Measurements from ENCODE around the gene SMAP2.
A peak's percentile ranks its signal among the peaks of the same experiment; 100 is the strongest.

The SMAP2 gene

GRCh38 chr1:40383095-40383487 lies 9.6 kb downstream of the SMAP2 start:
- Histone ChIP-seq H3K4ac (ENCODE audit: low read depth in 1 of 2, low read length in 2 of 2) (no peak overlapping the region), H2BK5ac (ENCODE audit: low read depth, low read length, poor library complexity, severe bottlenecking) (no peak overlapping the region), H3K27ac (ENCODE audit: low read length, poor library complexity, severe bottlenecking) (no peak overlapping the region), H3K9ac (ENCODE audit: low read length) (peak overlapping the region; percentile 52), H3K4me1 (ENCODE audit: control insufficient read depth, insufficient read depth, low read depth, low read length) (peaks cover 5% of the 10 kb centered on the region), H3K4me2 (ENCODE audit: low read length, poor library complexity, severe bottlenecking) (no peak overlapping the region), H3K79me1 (replicated peaks; ENCODE audit: low read length, poor library complexity, severe bottlenecking) (peaks cover 21% of the 10 kb centered on the region), H2BK15ac (ENCODE audit: low read depth, poor library complexity, severe bottlenecking) (no peak overlapping the region), H2BK120ac (ENCODE audit: low read depth, low read length) (no peak overlapping the region), H3K4me3 (ENCODE audit: insufficient read depth in 1 of 2, low read depth in 1 of 2, low read length in 2 of 2) (no peak overlapping the region), H2BK12ac (ENCODE audit: low read length in 2 of 2) (no peak overlapping the region), H3K36me3 (ENCODE audit: control insufficient read depth in 1 of 2, insufficient read depth in 2 of 2, low read depth in 1 of 2, low read length in 2 of 2) (no peaks in the 10 kb centered on the region), H2AK5ac (ENCODE audit: low read length, severe bottlenecking) (no peak overlapping the region), H3K18ac (ENCODE audit: low read depth in 1 of 2, low read length in 2 of 2) (peak overlapping the region in 1 of 2 experiments; percentile 3), H3K23ac (ENCODE audit: low read length in 2 of 2) (no peak overlapping the region), H3K9me3 (ENCODE audit: control insufficient read depth, low read length) (no peaks in the 10 kb centered on the region), H3K14ac (ENCODE audit: low read length in 2 of 2) (no peak overlapping the region), H3K27me3 (ENCODE audit: control insufficient read depth in 1 of 2, insufficient read depth in 1 of 2, low read length in 2 of 2) (no peaks in the 10 kb centered on the region), H2AFZ (ENCODE audit: low read depth, low read length) (no peak overlapping the region), H4K8ac (ENCODE audit: low read length) (peak overlapping the region; percentile 59), H4K91ac (ENCODE audit: low read length) (peak overlapping the region; percentile 52)
- no peak for DNase-seq
- WGBS: 58% methylated on average over 3 of the region's 7 CpGs

DNA sequence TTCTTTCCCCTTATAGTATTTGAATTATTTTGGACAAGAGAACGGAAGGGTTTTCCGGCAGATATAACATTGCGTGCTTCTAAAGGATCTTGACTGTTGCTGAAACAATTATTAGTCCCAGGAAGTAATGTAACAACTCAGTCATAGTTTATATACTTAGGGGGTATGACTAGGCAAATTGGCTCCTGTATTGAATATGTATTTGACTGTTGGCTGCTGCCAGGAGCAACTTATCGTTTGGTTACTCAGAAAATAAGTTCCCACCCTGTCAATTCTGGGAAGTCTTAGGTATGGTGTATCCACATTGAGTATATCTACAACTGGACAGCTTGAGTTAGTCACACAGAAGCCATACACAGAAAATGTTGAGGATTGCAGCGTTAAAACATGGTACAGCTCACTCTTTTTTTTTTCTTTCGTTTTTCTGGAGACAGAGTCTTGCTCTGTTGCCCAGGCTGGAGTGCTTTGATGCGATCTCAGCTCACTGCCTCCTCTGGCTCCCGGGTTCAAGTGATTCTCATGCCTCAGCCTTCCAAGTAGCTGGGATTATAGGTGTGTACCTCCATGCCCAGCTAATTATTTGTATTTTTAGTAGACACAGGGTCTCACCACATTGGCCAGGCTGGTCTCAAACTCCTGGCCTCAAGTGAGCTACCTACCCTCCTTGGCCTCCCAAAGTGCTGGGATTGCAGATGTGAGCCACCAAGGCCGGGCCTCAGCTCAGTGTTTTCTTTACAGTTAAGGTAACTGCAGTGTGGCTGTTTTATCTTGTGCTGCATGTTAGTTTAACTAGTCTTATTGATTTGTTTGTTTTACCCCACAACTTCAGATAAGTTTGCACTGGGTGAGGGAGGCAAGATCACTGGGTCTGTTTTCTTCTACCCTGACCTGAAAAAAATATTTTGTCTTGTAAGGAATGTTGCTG lies 10.2 kb downstream of the SMAP2 start:
- Histone ChIP-seq H2BK120ac (ENCODE audit: low read depth, low read length) (no peak overlapping the region), H3K9me3 (ENCODE audit: control insufficient read depth, low read length) (no peaks in the 10 kb centered on the region), H3K9ac (ENCODE audit: low read length) (peak overlapping the region; percentile 52), H3K4me1 (ENCODE audit: control insufficient read depth, insufficient read depth, low read depth, low read length) (peaks cover 5% of the 10 kb centered on the region), H2BK15ac (ENCODE audit: low read depth, poor library complexity, severe bottlenecking) (no peak overlapping the region), H2BK12ac (ENCODE audit: low read length in 2 of 2) (peak overlapping the region in 1 of 2 experiments; percentile 55), H3K23ac (ENCODE audit: low read length in 2 of 2) (no peak overlapping the region), H2AK5ac (ENCODE audit: low read length, severe bottlenecking) (no peak overlapping the region), H4K8ac (ENCODE audit: low read length) (peak overlapping the region; percentile 42), H3K18ac (ENCODE audit: low read depth in 1 of 2, low read length in 2 of 2) (peak overlapping the region in 1 of 2 experiments; percentile 41), H2BK5ac (ENCODE audit: low read depth, low read length, poor library complexity, severe bottlenecking) (no peak overlapping the region), H3K14ac (ENCODE audit: low read length in 2 of 2) (no peak overlapping the region), H3K27me3 (ENCODE audit: control insufficient read depth in 1 of 2, insufficient read depth in 1 of 2, low read length in 2 of 2) (no peaks in the 10 kb centered on the region), H4K91ac (ENCODE audit: low read length) (no peak overlapping the region), H3K4ac (ENCODE audit: low read depth in 1 of 2, low read length in 2 of 2) (peak overlapping the region in 1 of 2 experiments; percentile 10), H3K79me1 (replicated peaks; ENCODE audit: low read length, poor library complexity, severe bottlenecking) (peaks cover 19% of the 10 kb centered on the region), H3K27ac (ENCODE audit: low read length, poor library complexity, severe bottlenecking) (no peak overlapping the region), H3K36me3 (ENCODE audit: control insufficient read depth in 1 of 2, insufficient read depth in 2 of 2, low read depth in 1 of 2, low read length in 2 of 2) (no peaks in the 10 kb centered on the region), H2AFZ (ENCODE audit: low read depth, low read length) (no peak overlapping the region), H3K4me3 (ENCODE audit: insufficient read depth in 1 of 2, low read depth in 1 of 2, low read length in 2 of 2) (no peak overlapping the region), H3K4me2 (ENCODE audit: low read length, poor library complexity, severe bottlenecking) (no peak overlapping the region)
- peak; percentile 37 for DNase-seq
- WGBS: 80% methylated on average over 9 of the region's 9 CpGs

GRCh38 chr1:40384413-40384762 lies 10.9 kb downstream of the SMAP2 start:
- H3K4me3 ChIP-seq (ENCODE audit: insufficient read depth in 1 of 2, low read depth in 1 of 2, low read length in 2 of 2): no peak overlapping the region
- no peak overlapping the region for H2BK5ac ChIP-seq (ENCODE audit: low read depth, low read length, poor library complexity, severe bottlenecking)
- 62% methylated on average over 2 of the region's 2 CpGs for WGBS

GRCh38 chr1:40384887-40385286 lies 11.4 kb downstream of the SMAP2 start:
- Histone ChIP-seq H3K27ac (ENCODE audit: low read length, poor library complexity, severe bottlenecking) (no peak overlapping the region), H3K14ac (ENCODE audit: low read length in 2 of 2) (no peak overlapping the region), H4K8ac (ENCODE audit: low read length) (no peak overlapping the region), H3K27me3 (ENCODE audit: control insufficient read depth in 1 of 2, insufficient read depth in 1 of 2, low read length in 2 of 2) (no peaks in the 10 kb centered on the region), H3K79me1 (replicated peaks; ENCODE audit: low read length, poor library complexity, severe bottlenecking) (peaks cover 17% of the 10 kb centered on the region), H3K9me3 (ENCODE audit: control insufficient read depth, low read length) (no peaks in the 10 kb centered on the region), H3K23ac (ENCODE audit: low read length in 2 of 2) (no peak overlapping the region), H3K9ac (ENCODE audit: low read length) (peak overlapping the region; percentile 52), H2AK5ac (ENCODE audit: low read length, severe bottlenecking) (no peak overlapping the region), H3K18ac (ENCODE audit: low read depth in 1 of 2, low read length in 2 of 2) (peak overlapping the region in 1 of 2 experiments; percentile 74), H3K4me1 (ENCODE audit: control insufficient read depth, insufficient read depth, low read depth, low read length) (peaks cover 7% of the 10 kb centered on the region), H2BK120ac (ENCODE audit: low read depth, low read length) (no peak overlapping the region), H3K4ac (ENCODE audit: low read depth in 1 of 2, low read length in 2 of 2) (peak overlapping the region in 1 of 2 experiments; percentile 82), H2BK5ac (ENCODE audit: low read depth, low read length, poor library complexity, severe bottlenecking) (no peak overlapping the region), H3K4me3 (ENCODE audit: insufficient read depth in 1 of 2, low read depth in 1 of 2, low read length in 2 of 2) (no peak overlapping the region), H2BK15ac (ENCODE audit: low read depth, poor library complexity, severe bottlenecking) (no peak overlapping the region), H3K4me2 (ENCODE audit: low read length, poor library complexity, severe bottlenecking) (no peak overlapping the region), H4K91ac (ENCODE audit: low read length) (peak overlapping the region; percentile 6), H2AFZ (ENCODE audit: low read depth, low read length) (no peak overlapping the region), H3K36me3 (ENCODE audit: control insufficient read depth in 1 of 2, insufficient read depth in 2 of 2, low read depth in 1 of 2, low read length in 2 of 2) (no peaks in the 10 kb centered on the region), H2BK12ac (ENCODE audit: low read length in 2 of 2) (peak overlapping the region in 1 of 2 experiments; percentile 67)
- no peak for DNase-seq
- whole genome bisulfite sequencing: 91% methylated on average over 5 of the region's 6 CpGs

More at GRCh38 chr1:40384413-40384762, 10.9 kb downstream of the SMAP2 start:
- DNase-seq: no peak
- no peaks in the 10 kb centered on the region for H3K9me3 ChIP-seq (ENCODE audit: control insufficient read depth, low read length)
- H3K4me2 ChIP-seq (ENCODE audit: low read length, poor library complexity, severe bottlenecking): no peak overlapping the region
- H3K9ac ChIP-seq (ENCODE audit: low read length): peak overlapping the region; percentile 52
- no peak overlapping the region for H3K27ac ChIP-seq (ENCODE audit: low read length, poor library complexity, severe bottlenecking)
- no peaks in the 10 kb centered on the region for H3K36me3 ChIP-seq (ENCODE audit: control insufficient read depth in 1 of 2, insufficient read depth in 2 of 2, low read depth in 1 of 2, low read length in 2 of 2)
- no peak overlapping the region for H3K14ac ChIP-seq (ENCODE audit: low read length in 2 of 2)
- no peak overlapping the region for H3K4ac ChIP-seq (ENCODE audit: low read depth in 1 of 2, low read length in 2 of 2)
- no peak overlapping the region for H2BK12ac ChIP-seq (ENCODE audit: low read length in 2 of 2)
- peaks cover 5% of the 10 kb centered on the region for H3K4me1 ChIP-seq (ENCODE audit: control insufficient read depth, insufficient read depth, low read depth, low read length)
- H3K79me1 ChIP-seq (replicated peaks; ENCODE audit: low read length, poor library complexity, severe bottlenecking): peaks cover 17% of the 10 kb centered on the region
- H3K27me3 ChIP-seq (ENCODE audit: control insufficient read depth in 1 of 2, insufficient read depth in 1 of 2, low read length in 2 of 2): no peaks in the 10 kb centered on the region
- H2AK5ac ChIP-seq (ENCODE audit: low read length, severe bottlenecking): no peak overlapping the region
- no peak overlapping the region for H3K18ac ChIP-seq (ENCODE audit: low read depth in 1 of 2, low read length in 2 of 2)
- no peak overlapping the region for H3K23ac ChIP-seq (ENCODE audit: low read length in 2 of 2)
- H4K8ac ChIP-seq (ENCODE audit: low read length): no peak overlapping the region
- H4K91ac ChIP-seq (ENCODE audit: low read length): no peak overlapping the region
- no peak overlapping the region for H2AFZ ChIP-seq (ENCODE audit: low read depth, low read length)
- H2BK120ac ChIP-seq (ENCODE audit: low read depth, low read length): no peak overlapping the region
- no peak overlapping the region for H2BK15ac ChIP-seq (ENCODE audit: low read depth, poor library complexity, severe bottlenecking)

Data from mesenchymal stem cell (in vitro differentiated cells and primary cell).